GM13977 (cell line): Measurements from ENCODE around the gene INHBA.

Experiments
- DNase-seq: peaks from one replicate; pipeline ENCODE4 v3.0.0; 2012; ENCODE audit warnings: low spot score
- in situ Hi-C: fragments of 300-500 bp; cut with MboI; formaldehyde crosslinking; loops from one replicate; pipeline ENCODE4 v1.12.0; 2022; ENCODE audit warnings: low sequenced_read_pairs, low pct_unique_long_range_greater_than_20kb, mixed read lengths, inconsistent platforms; ENCODE audit not compliant: unreplicated experiment
- TF ChIP-seq, protein P1 (sequence below): IDR thresholded peaks from 2 replicates; pipeline ENCODE4 v1.5.1; 2012; ENCODE audit warnings: mild to moderate bottlenecking, control low read depth; ENCODE audit not compliant: insufficient read depth; ENCODE audit errors: extremely low read depth, missing control alignments

The INHBA gene

DNA sequence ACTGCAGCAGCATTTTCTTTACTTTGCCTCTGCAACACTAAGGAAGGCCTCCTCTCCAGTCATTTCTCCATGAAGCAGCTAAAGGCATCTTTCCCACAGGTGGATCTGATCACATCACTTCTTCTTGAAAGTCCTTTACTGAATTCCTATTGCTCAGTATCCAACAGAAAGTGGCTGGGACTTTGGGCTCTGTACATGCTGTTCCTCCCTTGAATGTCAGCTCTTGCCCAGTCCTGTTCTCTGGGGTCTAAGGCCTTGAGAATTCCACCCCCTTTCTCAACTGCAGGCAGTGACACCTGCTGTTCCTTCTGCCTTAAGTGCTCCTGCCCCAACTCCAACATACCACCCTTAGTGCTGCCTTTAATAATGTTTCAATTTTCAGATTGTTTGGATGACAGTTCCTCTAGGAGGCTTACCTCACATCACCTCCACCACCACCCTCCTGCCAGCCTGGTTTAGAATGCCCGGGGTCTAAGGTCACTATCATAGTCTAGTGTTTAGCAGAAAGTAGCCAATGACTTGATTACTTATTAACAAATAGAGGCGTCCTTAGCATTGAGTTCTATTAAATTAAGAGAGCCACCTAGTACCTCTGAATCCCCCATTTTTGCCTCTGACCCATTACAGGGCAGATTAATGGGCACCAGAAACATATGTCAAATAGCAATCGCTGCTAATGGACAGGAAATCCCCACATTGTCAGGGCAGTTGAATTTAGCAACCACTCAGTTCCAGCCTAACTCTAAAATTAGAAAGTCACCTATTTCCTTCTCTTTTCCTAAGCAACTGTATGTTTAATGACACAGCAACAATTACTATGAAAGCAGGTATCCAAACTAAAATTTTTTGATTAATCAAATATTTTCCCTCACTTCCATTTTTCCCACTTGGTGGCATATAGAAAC, 11.4 kb downstream of the INHBA start:
- in situ Hi-C loops = loop anchor here (25.0 kb wide), 1 partner anchor 679 kb away; no protein-coding TSS in a partner anchor
- DNase-seq = no peak
- TF ChIP-seq, protein P1, sequence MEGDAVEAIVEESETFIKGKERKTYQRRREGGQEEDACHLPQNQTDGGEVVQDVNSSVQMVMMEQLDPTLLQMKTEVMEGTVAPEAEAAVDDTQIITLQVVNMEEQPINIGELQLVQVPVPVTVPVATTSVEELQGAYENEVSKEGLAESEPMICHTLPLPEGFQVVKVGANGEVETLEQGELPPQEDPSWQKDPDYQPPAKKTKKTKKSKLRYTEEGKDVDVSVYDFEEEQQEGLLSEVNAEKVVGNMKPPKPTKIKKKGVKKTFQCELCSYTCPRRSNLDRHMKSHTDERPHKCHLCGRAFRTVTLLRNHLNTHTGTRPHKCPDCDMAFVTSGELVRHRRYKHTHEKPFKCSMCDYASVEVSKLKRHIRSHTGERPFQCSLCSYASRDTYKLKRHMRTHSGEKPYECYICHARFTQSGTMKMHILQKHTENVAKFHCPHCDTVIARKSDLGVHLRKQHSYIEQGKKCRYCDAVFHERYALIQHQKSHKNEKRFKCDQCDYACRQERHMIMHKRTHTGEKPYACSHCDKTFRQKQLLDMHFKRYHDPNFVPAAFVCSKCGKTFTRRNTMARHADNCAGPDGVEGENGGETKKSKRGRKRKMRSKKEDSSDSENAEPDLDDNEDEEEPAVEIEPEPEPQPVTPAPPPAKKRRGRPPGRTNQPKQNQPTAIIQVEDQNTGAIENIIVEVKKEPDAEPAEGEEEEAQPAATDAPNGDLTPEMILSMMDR = no peak

DNA sequence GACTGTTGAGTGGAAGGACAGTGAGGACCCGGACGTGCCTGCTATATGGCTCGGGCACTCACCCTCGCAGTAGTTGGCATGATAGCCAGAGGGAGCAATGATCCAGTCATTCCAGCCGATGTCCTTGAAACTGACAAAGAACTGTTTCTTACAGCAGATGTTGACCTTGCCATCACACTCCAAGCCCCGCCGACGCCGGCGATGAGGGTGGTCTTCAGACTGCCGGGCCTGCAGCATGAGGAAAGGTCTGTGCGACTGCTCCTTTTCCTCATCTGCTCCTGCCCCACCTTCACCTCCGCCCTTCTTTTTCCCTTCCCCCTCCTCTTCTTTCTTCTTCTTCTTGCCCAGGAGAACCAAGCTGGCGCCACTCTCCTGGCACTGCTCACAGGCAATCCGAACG, 13.1 kb downstream of the INHBA start:
- TF ChIP-seq, protein P1 = no peak
- in situ Hi-C loops = loop anchor here (25.0 kb wide), 1 partner anchor 678 kb away; no protein-coding TSS in a partner anchor
- no peak for DNase-seq

DNA sequence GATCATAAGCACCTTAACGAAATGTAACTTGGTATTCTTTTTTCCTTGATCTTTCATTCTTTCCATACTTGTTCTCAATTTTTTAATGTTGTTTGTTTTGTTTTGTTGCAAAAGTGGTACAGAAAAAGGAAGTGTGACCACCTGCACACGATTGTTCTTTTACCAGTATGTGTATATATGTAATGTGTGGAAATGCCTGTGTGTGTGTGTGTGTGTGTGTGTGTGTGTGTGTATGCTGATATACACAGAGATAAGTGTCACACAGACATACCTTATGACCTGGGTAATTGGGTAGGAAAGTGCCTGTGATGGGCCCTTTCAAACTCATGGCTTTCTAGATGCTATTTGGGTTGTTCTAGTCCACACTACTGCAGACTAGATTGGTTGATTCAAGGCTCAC, 14.0 kb downstream of the INHBA start:
- in situ Hi-C loops = loop anchor here (25.0 kb wide), 1 partner anchor 677 kb away; no protein-coding TSS in a partner anchor
- no peak for DNase-seq
- TF ChIP-seq, protein P1 = no peak

DNA sequence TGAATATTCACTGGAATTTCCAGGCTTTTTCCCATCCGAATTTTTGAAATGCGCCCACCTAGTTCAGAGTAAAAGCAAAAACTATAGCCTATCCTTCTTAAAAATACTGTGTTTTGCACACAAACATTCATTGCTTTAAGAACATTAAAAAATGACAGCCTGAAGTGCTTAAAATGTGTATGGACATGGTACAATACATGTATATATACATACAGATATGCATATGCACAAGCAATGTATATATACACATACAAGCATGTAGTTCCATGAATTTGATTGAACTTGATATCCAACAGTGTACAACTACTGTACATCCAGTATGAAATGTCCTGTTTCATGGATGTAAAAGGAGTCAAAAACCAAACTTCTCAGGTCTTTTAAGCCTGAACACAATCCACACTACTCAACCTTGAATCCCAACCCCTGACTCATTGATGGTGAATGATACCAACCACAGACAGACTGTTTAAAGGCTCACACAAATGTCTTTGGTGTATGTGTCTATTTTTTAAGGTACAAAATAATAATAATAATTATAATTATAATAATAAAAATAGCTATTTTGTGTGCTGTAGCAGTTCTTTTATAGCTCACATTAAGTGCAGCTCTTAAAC, 14.8 kb downstream of the INHBA start:
- TF ChIP-seq, protein P1 = no peak
- in situ Hi-C loops = loop anchor here (25.0 kb wide), 1 partner anchor 676 kb away; no protein-coding TSS in a partner anchor
- DNase-seq = no peak

DNA sequence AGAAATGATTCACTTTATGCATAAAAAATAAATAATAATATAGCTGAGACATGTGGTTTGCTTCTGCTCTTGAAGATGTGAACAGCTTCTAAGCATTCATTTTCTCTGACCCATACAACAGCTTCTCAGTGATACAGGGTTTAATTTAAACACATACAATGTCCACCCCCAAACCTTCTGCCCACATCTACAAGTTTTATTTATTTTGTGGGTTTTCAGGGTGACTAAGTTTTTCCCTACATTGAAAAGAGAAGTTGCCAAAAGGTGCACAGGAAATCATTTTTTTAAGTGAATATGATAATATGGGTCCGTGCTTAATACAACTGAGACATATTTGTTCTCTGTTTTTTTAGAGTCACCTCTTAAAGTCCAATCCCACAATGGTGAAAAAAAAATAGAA, 17.2 kb downstream of the INHBA start:
- TF ChIP-seq, protein P1 = no peak
- in situ Hi-C loops = loop anchor here (25.0 kb wide), 1 partner anchor 673 kb away; no protein-coding TSS in a partner anchor
- DNase-seq = no peak

DNA sequence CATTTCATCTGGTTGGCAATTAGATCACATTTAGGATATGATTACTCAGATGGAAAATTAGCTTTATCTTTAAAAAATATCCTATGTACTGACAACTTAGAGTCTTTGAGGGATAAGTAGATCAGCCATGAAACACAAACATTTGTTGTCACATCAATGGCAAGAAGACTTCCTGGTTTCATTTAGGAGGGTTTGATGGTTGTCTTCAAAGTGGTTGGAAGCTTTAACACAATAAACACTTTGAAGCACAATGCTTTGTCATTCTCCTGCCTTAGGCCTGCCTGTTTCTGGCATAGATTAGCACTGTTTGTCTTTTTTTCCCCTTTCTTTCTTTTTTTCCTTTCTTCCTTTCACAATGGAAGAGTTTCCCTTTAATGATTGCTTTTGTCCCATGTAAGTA, 20.5 kb downstream of the INHBA start:
- TF ChIP-seq, protein P1 = no peak
- in situ Hi-C loops = loop anchor here (25.0 kb wide), 1 partner anchor 670 kb away; no protein-coding TSS in a partner anchor
- no peak for DNase-seq
